Hematopoietic multipotent progenitor cell (in vitro differentiated cells): ENCODE results near the gene PAX5. TPM values are rescaled to one million over a fixed set of nuclear protein-coding genes. Genes with fewer than 3 reads are reported as not detected.

Source experiments
- DNase-seq, 3 donors: peaks; one replicate each; pipeline ENCODE4 v3.0.0-alpha.2; 2011 to 2015; ENCODE audit warnings: low read depth in 2 of 3, low spot score in 2 of 3
- total RNA-seq: library from RNA; depleted of rRNA; stranded (reverse); fragments of >200 nt; gene quantifications from one replicate; pipeline ENCODE4 v1.2.3, GENCODE V29; 2012

The PAX5 gene
- total RNA-seq, 1 donor = 3.0 TPM

DNA sequence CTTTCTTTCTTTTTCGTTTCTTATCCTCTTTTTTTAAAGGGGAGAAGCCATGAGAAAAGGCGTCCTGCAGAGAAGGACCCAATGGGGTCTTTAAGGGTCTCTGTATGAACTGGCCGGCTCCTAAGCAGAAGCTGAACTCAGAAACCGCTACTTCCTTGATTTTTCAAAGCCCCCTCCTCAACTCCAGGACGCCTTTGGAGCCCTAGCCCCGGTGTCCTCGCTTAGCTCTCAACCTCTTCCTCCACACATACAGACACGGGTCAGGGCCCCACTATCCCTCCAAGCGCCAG lies 8.3 kb downstream of the PAX5 start:
- no peak for DNase-seq

DNA sequence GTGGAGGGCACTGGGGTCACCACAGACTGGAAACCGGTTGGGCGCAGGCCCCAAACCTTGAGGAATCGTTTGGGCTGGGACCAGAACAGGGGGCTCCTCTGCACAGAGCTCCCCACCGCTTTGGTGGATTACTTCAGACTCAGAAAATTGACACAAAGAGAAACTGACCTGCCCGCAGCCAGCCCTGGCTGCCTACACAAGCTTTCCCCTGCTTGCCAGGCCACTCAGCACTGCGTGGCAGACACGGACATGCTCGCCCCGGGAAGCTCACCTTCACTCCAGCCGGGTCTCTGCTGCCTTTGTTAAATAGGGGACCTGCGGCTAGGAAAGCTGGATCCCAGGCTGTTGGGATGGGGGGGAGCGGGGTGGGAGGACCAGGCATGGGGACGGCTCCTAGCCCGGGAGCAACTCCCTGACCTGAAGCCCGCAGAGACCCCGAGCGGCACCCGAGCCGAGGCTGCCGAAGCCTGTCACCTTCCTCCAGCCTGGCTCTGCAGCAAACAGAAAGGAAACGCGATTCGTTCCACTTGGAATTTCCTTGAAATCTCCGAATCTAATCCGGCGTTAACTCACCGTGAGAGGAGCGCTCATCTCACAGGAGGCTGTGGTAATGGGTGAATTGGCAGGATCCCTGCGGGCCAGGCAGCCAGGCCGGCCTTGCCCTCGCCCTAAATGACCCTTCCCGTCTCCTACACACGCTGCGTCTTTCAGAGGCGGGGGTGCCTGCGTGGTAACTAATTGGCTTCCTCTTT lies 8.8 kb downstream of the PAX5 start:
- no peak for DNase-seq

DNA sequence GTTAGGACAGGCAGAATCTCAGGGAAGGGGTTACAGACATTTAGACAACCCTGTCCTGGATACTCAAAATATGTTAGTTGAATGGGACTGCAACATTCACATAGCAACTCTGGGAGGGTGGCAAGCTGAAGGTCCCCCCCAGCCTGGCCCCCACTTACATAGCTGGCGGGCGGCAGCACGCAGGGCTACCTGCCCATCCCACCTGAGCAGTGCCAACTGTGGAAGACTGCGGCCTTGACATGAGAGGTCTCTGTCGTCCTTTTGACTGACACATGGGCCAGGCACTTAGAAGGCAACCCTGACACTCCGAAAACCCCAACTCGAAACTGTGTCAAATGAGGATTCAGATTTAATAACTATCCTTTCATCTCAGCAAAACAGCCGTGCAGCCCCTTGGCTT lies 16.5 kb downstream of the PAX5 start:
- no peak for DNase-seq

DNA sequence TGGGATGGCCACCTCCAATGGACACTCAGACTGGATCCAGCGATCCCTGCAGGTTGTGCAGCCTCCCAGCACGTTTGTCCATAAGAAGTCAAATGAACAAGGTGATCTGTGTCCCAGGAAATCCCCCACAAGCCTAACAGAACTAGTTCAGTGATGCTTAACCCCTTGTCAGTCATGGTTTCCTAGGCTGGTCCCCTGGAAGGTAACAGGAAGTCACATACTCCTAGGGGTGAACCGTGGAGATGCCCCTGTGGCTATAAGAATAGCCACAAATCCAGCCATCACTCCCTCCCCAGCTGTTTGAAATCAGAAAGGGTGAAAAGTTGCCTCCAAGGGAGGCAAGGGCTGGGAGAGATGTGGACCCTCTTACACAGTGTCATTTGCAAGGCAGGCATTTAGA lies 22.5 kb downstream of the PAX5 start:
- DNase-seq = no peak

DNA sequence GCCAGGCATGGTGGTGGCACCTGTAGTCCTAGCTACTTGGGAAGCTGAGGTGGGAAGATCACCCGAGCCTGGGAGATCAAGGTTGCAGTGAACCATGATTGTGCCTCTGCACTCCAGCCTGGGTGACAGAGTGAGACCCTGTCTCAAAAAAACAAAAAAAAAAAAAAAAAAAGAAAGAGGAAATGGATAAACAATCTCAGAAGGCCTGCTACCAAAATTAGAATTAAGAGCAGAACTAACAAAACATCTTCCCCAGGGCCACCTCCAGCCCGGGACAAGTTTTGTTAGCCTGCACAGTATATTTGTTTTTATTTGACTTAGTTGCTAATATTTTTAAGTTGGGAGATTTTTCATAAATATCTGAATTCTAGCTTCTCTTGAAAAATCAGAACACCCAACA lies 23.1 kb downstream of the PAX5 start:
- DNase-seq = no peak

DNA sequence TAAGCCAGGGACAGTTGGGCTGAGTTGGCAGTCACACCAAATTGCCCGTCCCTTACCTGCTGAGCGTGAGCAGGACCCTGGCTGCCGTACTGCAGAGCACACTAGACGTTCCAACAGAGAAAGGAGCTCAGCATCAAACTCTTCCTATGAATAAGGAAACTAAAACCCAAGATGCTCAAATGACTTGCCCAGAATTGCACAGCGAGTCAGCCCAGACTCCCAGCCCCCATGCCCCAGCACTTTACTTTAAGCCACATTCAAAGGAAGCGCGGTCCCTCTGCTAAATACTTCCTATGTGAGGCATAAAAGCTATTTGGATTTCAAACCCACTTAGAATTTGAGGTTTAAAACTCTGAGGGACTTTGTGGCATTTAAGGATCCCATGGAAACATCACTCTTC lies 23.9 kb downstream of the PAX5 start:
- no peak for DNase-seq

DNA sequence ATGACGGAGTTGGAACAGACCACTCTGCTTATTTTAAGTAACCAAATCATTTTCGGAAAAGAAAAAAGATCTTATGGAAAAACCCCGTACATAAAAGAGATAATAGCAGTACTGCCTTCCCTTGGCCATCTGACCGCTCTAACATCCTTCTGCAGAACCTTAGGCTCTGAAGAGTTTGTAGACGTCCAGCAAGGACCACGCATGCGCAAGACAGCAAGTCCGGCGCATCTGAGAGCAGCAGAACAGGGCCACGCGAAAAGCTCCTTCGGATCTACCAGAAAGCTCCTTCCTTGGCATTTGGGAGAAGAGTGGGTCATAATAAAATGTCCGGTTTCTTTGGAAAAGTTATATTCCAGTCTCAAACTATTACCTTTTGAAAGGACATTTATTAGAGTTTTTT lies 26.8 kb downstream of the PAX5 start:
- no peak for DNase-seq

DNA sequence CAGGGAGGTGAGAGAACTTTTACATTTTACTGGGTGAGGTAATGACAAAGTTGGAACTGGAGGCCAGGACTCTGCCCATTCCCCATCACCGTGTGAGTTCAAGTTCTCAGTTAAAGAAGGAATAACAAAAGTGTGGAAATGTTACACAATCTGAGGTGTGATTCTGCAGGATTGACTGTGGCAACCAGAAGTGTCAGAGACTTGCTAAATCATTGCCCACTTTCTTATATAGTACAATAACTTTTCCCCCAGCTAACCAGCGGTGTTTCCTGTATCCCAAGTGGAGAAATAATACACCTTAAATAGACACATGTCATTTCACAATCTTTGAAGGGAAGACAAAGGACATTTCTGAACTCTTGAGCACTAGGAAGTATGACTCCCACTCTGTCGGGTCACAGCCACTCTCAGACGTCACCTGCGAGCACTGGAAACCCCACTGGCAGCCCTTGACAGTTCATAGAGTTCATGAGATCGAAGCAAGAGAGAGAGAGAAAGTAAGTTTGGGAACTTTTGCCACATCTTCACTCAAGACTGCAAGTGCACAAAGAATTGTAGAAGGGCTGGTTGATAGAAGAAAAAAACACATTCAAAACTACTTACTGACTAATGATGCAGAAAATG lies 28.4 kb downstream of the PAX5 start:
- no peak for DNase-seq

DNA sequence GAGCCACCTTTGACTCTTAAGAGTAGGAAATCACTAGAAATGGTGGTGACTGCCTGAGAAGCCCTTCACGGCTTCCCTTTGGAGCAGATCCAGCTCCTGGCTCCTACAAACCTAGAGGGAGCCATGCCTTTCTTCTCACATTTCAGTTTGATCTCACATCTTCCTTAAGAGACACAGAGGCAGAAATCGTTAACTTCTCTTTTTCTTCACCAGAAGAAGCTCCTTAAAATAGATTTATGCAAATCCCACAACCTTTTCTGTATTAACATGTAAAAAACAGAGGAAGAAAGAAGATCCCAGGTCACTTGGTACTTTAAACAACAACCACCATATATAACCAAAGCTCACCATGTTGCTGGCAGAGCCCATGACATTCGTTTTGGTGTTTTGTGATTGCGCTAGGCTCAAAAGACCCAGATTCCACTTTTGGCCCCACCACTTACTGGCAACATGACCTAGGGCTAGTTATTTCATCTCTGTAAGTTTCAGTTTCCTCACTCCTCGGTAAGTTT lies 29.6 kb downstream of the PAX5 start:
- no peak for DNase-seq

DNA sequence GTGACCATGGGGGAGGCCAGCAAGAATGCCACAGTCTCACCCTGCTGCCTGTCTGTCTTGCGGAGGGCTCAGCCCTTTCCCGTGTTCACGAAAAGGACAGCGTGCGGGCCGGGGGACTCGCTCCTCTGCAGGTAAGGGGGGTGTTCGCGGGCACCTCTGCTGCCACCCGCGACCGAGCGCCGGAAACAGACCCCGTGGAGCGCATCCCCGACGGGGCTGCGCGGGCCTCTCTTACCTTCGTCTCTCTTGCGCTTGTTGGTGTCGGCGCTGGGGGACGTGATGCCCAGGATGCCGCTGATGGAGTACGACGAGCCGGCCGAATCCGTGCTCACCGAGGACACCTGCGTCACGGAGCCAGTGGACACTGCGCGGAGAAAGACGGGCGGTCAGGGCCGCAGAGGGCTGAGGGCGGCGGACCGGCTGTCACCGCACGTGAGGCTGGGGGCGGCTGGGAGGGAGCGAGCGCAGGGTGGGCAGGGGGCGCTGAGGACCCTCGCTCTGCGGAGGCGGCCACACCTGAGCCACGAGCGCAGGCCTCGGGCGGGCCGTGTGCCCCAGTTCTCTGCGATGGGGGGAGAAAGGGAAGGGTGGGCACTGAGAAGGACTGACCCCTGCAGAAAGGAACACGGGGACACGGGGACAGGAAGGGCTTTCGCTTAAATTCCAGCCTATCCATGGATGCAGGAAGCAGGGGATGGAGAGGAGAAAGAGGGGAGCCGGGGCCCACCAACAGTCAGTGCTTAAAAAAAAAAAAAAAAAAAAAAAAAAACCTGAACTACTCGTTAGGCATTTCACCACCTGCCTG lies 31.5 kb downstream of the PAX5 start:
- no peak for DNase-seq

DNA sequence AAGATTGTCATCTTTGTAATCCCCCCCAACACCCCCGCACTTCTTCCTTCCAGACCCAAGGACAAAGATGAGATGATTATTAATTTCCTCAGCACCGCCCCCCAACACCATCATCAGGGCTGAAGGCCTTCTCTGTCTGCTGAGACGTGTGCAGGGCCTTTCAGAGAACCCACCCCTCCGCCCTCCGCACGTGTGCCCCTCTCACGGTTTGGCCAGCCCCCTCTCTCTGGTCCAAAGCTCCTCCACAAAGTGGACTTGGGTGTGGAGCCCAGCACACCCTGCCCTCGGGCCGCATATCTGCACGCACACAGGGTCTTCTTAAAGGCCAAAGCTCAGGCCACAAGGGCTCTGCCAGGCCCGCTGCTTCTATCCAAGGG lies 32.0 kb downstream of the PAX5 start:
- no peak for DNase-seq

DNA sequence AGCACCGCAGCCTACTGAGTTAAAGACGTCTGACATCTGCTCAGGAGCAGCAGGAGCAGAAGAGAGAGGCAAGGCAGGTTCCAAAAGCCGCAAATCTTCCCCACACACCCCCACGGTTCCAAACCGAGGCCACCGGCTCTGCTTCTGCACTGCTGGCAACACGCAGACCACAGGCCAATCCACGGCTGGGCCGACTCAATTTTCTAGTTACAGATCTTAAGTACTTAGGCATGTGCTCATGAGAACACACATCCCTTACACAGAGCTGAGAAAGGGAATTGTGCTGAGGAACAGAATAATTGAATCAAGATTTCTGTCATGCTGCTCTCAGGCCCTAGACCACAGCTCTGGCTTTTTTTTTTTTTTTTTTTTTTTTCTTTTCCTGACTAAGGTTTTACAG lies 32.6 kb downstream of the PAX5 start:
- DNase-seq = no peak

DNA sequence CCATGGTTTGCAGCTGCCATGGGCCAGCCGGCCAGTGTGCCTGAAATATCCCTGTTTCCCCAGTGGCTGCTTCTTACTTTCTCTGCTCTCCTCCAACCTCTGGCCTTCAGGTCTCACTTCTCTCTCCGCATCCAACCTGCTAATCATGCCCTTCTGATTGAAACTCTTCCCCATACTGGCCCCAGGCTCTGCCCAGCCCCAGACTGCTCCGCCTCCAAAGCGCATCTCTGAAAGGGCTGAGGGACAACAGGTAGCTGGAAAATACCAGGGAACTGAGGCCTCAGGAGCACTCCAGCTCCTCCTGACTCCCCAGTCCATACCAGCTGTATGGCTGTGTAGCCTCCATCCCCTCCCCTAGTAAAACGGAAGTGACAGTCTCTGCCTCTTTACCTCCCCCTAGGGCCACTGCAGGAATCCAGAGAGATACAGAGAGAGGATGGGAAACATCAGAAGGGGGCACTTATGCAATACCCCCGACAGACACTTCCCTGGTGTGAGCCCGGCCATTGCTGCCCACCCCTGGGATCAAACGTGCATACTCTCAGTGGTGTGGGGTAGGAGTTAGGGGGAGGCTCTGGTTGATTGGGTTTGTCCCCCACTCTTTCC lies 34.2 kb downstream of the PAX5 start:
- DNase-seq = no peak

DNA sequence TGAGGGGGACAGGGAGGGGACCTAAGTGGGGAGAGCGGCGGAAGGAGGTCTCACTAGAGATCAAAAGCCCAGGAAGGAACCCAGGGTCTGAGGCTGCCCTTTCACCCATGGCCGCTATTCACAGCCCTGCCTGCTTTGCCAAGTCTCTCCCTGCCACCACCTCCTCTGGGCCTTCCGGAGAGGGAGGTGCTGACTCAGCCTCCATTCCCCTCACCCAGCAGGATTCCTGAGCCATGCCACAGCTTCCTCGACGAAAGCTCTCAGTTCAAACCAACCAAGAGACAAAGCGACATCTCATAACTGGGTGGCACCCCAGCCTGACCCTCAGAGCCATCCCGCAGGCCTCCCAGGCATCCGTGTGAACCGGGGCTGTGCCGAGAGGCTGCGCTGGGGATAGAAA lies 36.7 kb downstream of the PAX5 start:
- DNase-seq = no peak

DNA sequence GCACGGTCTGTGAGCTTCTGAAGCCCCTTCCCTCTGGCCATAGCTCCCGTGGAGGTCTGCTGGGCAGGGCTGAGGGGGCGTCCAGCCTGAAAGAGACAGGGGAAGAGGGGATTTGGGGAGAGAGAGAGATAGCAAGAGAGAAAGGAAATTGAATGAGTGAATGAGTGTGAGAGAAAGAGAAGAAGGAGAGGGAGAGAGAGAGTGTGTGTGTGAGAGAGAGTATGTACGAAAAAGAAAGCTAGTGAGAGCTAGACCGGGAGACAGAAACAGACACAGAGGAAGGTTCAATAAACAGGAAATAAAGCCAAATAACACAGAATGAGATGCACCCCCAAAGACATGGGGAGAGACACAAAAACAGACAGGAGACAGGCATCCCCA lies 37.4 kb downstream of the PAX5 start:
- DNase-seq = no peak

DNA sequence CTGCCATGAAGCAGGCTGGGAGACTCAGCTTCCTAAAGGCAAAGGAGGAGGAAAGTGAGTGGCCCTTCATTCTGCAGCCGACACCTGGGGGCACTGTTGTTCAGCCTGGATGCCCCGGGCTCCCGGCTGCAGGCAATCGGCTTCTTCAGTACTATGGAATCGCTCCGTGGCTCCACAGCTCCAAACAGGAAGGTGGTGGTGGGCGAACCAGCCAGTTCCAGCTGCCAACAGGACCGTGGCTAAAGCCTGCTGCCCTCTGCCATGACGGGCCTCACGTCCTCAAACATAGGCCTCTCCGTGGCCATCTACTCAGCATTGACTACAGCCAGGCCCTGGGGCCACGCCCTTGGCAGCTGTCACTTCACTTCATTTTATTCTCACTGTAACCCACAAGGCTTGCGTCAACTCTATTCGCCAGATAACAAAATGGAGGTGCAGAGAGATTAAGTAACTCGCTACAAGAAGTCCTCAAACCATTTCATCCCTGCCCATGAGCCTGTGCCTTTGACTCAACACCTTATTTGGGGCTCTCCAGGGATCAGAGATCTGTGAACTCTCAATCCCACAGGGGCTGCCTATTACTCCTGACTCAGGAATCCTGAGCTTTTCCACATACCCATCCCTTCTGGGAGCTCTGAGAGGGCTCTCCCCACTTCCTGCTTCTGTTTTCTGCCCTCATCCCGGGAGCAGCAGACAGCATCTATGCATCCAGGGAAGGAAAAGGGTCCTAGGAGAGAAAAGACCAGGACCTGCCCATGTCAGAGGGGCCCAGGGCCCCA lies 38.0 kb downstream of the PAX5 start:
- DNase-seq = peak; percentile 18 to 66 (median 50)

DNA sequence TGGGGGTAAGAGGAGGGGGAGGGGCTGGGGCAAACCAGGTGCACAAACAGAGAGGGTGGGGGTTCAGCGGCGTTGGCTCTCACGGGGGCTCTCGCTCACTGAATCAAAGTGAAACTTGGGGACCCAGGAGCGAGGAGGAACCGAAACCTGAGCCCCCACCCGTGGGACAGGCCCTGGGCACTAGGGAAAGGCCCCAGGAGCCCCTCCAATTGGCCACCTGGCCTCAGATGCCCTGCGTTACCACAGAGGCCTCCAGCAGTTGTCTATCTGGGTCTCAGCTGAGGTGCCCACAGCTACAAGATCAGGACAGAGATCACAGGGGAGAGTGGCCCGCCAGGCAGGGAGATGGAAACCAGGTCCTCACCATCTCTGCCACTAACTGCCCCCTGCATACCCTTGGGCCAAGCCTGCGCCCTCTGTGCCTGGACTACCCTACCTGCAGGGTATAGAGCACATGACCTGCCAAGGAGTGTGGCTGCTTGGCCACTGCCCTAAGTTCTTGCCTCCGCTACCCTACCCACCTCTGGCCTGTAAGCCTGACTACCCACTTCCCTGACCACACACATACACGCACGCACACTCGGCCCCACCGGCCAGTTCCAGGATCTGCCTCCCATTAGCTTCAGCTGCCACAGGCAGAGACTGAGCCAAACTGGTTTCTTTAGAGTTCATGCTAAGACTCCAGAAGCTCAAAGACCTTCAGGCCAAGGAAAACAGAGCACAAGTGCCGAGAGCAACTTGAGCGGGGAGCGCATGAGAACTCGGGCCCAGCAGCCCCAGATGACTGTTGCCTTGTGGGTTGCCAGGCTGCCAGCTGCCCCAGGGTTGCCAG lies 39.9 kb downstream of the PAX5 start:
- no peak for DNase-seq

DNA sequence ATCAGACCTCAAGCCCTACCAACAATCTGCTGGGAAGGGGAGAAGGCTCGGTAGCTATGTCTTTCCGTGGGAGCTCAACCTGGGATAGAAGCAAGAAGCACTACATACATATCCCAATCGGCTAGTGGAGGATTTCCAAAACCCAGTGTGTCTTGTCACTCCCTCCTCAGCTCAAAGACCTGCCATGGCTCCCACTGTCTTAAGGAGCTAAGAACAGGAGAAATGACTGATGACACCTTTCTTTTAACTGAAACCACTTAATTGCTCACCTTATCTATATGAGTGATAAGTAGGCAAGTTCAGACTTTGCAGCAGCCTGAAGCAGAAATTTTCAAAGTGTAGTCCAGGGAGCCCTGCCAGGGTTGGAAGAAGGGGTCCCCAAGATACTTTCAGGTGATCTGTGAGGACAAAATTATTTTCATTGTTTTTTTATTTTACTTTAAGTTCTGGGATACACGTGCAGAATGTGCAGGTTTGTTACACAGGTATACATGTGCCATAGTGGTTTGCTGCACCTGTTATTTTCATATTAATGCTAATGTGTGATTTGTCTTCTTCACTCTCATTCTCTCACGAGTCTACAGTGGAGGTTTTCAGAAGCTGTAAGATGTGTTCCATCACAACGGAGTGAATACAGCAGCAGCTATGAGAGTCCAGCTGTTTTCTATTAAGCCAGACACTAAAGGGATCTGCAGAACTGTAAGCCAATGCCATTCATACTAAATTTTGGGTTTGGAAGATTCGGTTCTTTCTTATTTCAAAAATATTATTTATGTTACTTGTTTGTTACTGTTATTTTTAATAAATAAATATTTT lies 41.4 kb downstream of the PAX5 start:
- DNase-seq = no peak

DNA sequence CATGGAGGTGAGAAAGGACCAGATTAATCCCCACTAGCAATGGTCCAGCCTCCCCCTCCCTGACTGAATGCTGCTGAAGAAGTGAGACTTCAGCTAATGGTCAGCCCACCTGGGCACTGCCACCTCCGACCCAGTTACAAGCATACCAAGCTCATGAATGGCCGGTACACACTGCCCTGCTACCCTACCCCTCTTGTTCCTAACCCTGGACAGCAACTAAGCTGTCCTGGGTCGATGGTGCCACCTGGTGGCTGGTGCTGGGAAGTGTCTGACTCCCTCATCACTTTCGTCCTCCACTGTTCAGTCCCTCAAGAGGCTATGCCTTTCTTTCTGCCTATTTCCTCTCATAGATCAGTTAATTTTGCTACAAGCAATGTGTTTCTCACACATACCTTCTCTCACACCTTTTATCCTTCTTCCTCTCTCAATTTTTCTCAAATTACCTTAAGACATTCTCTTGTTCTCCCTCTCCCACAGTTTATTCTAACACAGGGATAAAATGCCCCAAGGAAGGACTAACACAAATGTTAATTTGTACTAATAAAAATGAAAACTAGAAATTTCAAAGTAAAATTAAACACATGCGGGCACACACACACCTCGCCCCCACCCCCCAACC lies 42.4 kb downstream of the PAX5 start:
- DNase-seq = peak in 2 of 3 donors; percentile 40 to 52
